GM10266 (cell line): ENCODE data around the gene BGN.

Experiments used
- DNase-seq: peaks from one replicate; pipeline ENCODE4 v3.0.0; 2012; ENCODE audit errors: extremely low spot score
- CTCF ChIP-seq: IDR thresholded peaks from 2 replicates; pipeline ENCODE4 v1.5.1; 2012; ENCODE audit warnings: mild to moderate bottlenecking, low read depth; ENCODE audit not compliant: control insufficient read depth, insufficient read depth; ENCODE audit errors: missing control alignments

BGN gene

GRCh38 chrX:153549807-153550206 lies 55.0 kb downstream of the BGN start:
- no peak for DNase-seq

GRCh38 chrX:153551135-153551534 lies 56.4 kb downstream of the BGN start:
- no peak for DNase-seq
- TF ChIP-seq CTCF = no peak

More at GRCh38 chrX:153549807-153550206, 55.0 kb downstream of the BGN start:
- TF ChIP-seq CTCF = no peak

GRCh38 chrX:153554519-153555167 lies 59.9 kb downstream of the BGN start:
- DNase-seq = peak; percentile 67
- TF ChIP-seq CTCF = peak; percentile 64

GRCh38 chrX:153556767-153557166 lies 62.0 kb downstream of the BGN start:
- no peak for DNase-seq
- TF ChIP-seq CTCF = no peak

- TF ChIP-seq CTCF = no peak
- DNase-seq = no peak
Observed at GRCh38 chrX:153557618-153558355, 63.0 kb downstream of the BGN start.
